Pancreas (tissue), 10 donors: ENCODE results near the gene CEP350. TPM values are rescaled to one million over a fixed set of nuclear protein-coding genes. Genes with fewer than 3 reads are reported as not detected.
"Not testable (repeated sequence)": the region's sequence is repeated elsewhere in the genome, so short reads cannot be mapped to it uniquely, and the experiment has no call there.

Experiments used
- ATAC-seq, 4 donors: fragments of 200-7000 bp; cut with Tn5 transposase; one replicate each; pipeline versions ENCODE4 v1.8.0 to v1.9.1; 2020; ENCODE audit warnings: mild to moderate bottlenecking in 4 of 4, moderate library complexity in 4 of 4
- DNase-seq, 6 donors: peaks; one replicate each; pipeline ENCODE4 v3.0.0-alpha.2; 2020
- FAIRE-seq: peaks from 2 replicates; lab custom pipeline; 2012; peaks lifted over from hg19 to GRCh38; lab: Jason Lieb, UNC
- H3K27ac ChIP-seq, 4 donors: fragments of 200-600 bp; sonication (generic); 1 replicate in 3 of 4; 2 replicates in 1 of 4; pipeline versions ENCODE4 v1.5.0 to v1.8.0; 2020
- H3K27me3 ChIP-seq, 4 donors: fragments of 200-600 bp; one replicate each; pipeline ENCODE4 v1.8.0; 2021
- H3K36me3 ChIP-seq, 3 donors: fragments of 200-600 bp; sonication (generic) in 1 of 3; one replicate each; pipeline versions ENCODE4 v1.5.0 to v1.8.0; 2020 to 2021
- H3K4me1 ChIP-seq, 3 donors: fragments of 200-600 bp; one replicate each; pipeline ENCODE4 v1.8.0; 2021
- H3K4me3 ChIP-seq, 4 donors: fragments of 200-600 bp; sonication (generic) in 2 of 4; one replicate each; pipeline versions ENCODE4 v1.5.0 to v1.8.0; 2020 to 2021
- H3K9me3 ChIP-seq, 4 donors: fragments of 200-600 bp; one replicate each; pipeline ENCODE4 v1.8.0; 2021
- CTCF ChIP-seq, 4 donors: fragments of 200-600 bp; sonication (generic) in 3 of 4; IDR thresholded peaks; one replicate each; pipeline versions ENCODE4 v1.5.0 to v1.8.0; 2021; ENCODE audit warnings: antibody characterized with exemption in 4 of 4
- WGBS, 2 donors: extraction: QIAGEN DNeasy Blood & Tissue Kit; methylation state at CpG; one replicate each; pipeline ENCODE4 v1.1.7; 2013; 5-methylcytosine and 5-hydroxymethylcytosine counted together
- intact Hi-C, 3 donors: fragments of 100-400 bp; cut with DNase I; formaldehyde crosslinking; loops; one replicate each; pipeline versions ENCODE4 v1.11.1 to v1.14.2; 2022
- polyA plus RNA-seq, 2 donors: library from polyadenylated mRNA; stranded (reverse); fragments of 200-250 nt; gene quantifications; one replicate each; pipeline ENCODE4 v1.2.3, GENCODE V29; 2013
- total RNA-seq, 6 donors: library from RNA; stranded (reverse); fragmentation: NEBNext Ultra II Directional in 4 of 6; extraction: Animal tissue kit (Norgen Biotek cat#: 25700) in 4 of 6; gene quantifications; one replicate each; pipeline versions ENCODE4 v1.2.1 to v1.2.4, GENCODE V29; 2021 to 2023
- donor health status: healthy with polysubstance abuse.
- donor health status: DM: no; HTN: no; CAD: no; lungs with moderate emphysema.
- donor health status: DM: no; HTN: no; CAD: no.
- donor health status: control.
- donor health status: control.
- donor health status: Bipolar disorder and iron deficiency.
- donor health status: DM: yes; HTN: yes; CAD: no.
- donor health status: DM: no; HTN: no; CAD: no.
- donor health status: DM: no; HTN: no; CAD: no.
- donor health status: DM: yes; HTN: yes; CAD: no.

CEP350 gene
- total and polyA plus RNA-seq, 8 donors, result 4.6 to 30.8 (median 21.4) TPM

DNA sequence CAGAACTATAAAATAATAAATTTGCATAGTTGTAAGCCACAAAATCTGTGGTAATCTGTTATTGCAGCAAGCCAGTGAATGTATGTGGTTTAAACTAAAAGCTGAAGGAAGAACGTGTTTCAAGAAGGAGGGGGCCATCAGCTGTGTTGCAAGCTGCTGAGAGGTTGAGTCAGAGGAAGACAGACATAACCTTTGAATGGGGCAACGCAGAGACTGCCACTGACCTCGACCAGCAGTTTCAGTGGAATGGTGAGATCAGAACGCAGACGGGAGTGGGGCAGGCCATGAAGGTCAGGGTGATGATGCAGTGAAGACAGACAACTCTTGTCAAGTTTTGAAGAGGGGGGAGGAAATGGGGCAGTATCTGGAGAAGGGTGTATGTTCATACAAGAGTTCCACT is 176.9 kb downstream of the CEP350 start:
- no peak for DNase-seq
- intact Hi-C loops, result no loop called here
- Histone ChIP-seq H3K36me3 (no peaks in the 10 kb centered on the region), H3K27me3 (no peaks in the 10 kb centered on the region), H3K9me3 (no peaks in the 10 kb centered on the region), H3K4me1 (no peaks in the 10 kb centered on the region), H3K4me3 (no peak overlapping the region), H3K27ac (no peak overlapping the region)
- ATAC-seq, result peak in 1 of 4 donors; percentile 34
- no peak for TF ChIP-seq CTCF (IDR thresholded peaks at IDR 0.05)
- FAIRE-seq, result no peak
- WGBS, 2 donors, result 71 to 78% methylated on average over 5 of the region's 5 CpGs

DNA sequence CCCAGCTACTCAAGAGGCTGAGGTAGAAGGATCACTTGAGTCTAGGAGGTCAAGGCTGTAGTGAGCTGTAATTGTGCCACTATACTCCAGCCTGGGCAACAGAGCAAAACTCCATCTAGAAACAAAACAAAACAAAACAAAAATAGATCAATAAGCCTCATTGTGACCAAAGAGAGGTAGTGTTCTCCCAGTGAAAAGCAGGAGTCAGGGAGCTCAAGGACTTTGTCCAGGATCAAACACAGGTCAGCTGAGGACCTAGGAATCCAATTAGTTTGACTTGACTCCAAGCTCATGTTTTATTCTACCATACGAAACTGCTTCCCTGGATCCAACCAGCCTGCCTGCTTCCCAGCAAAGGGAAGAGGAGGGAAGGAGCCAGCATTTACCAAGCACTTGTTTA is 178.6 kb downstream of the CEP350 start:
- H3K27me3 ChIP-seq, result no peaks in the 10 kb centered on the region
- DNase-seq (no peak), FAIRE-seq (no peak), ATAC-seq (peak in 1 of 4 donors; percentile 12)
- no peaks in the 10 kb centered on the region for H3K36me3 ChIP-seq
- H3K4me1 ChIP-seq, result no peaks in the 10 kb centered on the region
- intact Hi-C loops, result no loop called here
- peaks cover 0 to 2% (median 0%) of the 10 kb centered on the region in 4 donors for H3K9me3 ChIP-seq
- H3K27ac ChIP-seq, result no peak overlapping the region
- 25 to 27% methylated on average over 1 of the region's 1 CpG for WGBS, 2 donors
- no peak for TF ChIP-seq CTCF (IDR thresholded peaks at IDR 0.05)
- no peak overlapping the region for H3K4me3 ChIP-seq

DNA sequence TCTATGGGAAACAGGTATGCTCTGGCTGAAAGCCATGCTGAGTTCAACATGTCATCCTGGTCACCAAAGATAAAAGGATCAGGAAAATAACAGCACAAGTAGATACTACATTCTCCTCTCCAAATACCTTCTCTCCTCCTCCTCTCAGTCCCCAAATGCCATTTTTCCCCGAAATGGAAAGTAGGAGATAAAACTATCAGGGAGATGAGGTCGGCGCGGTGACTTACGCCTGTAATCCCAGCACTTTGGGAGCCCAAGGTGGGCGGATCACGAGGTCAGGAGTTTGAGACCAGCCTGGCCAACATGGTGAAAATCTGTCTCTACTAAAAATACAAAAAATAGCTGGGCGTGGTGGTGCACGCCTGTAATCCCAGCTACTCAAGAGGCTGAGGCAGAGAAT is 179.1 kb downstream of the CEP350 start:
- DNase-seq, H3K36me3 ChIP-seq, intact Hi-C loops, FAIRE-seq, H3K4me1 ChIP-seq, H3K4me3 ChIP-seq, ATAC-seq, H3K27me3 ChIP-seq, H3K27ac ChIP-seq, H3K9me3 ChIP-seq: not testable (repeated sequence)
- WGBS, 2 donors, result 78 to 87% methylated on average over 9 of the region's 9 CpGs

DNA sequence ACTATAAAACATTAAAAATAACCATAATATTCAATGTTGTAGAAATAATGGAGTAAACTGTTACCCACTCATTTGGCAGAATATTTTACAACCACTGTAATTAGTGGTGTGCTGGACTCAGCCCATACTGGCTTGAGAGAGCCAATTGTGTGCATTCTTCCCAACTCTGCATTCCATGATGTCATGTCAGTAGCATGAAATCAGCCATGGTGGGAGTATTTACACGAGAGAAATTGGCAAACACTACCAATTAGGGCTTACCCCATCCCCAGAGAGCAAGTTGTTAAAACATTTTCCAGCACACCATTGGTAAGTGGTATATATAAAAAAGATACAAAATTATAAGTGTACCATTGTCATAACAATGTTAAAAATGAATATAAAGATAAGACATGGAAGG is 180.9 kb downstream of the CEP350 start:
- Histone ChIP-seq H3K36me3 (no peaks in the 10 kb centered on the region), H3K27ac (no peak overlapping the region), H3K4me1 (no peaks in the 10 kb centered on the region), H3K9me3 (peaks cover 0 to 2% (median 0%) of the 10 kb centered on the region in 4 donors), H3K27me3 (no peaks in the 10 kb centered on the region), H3K4me3 (no peak overlapping the region)
- 17 to 37% methylated on average over 1 of the region's 1 CpG for WGBS, 2 donors
- ATAC-seq, result no peak
- no peak for TF ChIP-seq CTCF (IDR thresholded peaks at IDR 0.05)
- intact Hi-C loops, result no loop called here
- DNase-seq, result no peak
- no peak for FAIRE-seq

- Histone ChIP-seq H3K4me1 (no peaks in the 10 kb centered on the region), H3K36me3 (no peaks in the 10 kb centered on the region), H3K27ac (no peak overlapping the region), H3K27me3 (no peaks in the 10 kb centered on the region), H3K4me3 (no peak overlapping the region), H3K9me3 (peaks cover 0 to 2% (median 0%) of the 10 kb centered on the region in 4 donors)
- no peak for ATAC-seq
- WGBS, 2 donors, result 77 to 80% methylated on average over 4 of the region's 4 CpGs
- no peak for TF ChIP-seq CTCF (IDR thresholded peaks at IDR 0.05)
- no peak for DNase-seq
- FAIRE-seq, result no peak
- intact Hi-C loops, result no loop called here
These were observed 181.8 kb downstream of the CEP350 start for GRCh38 chr1:180136331-180136967.
